Mucosa of descending colon (tissue), 3 donors: Measurements from ENCODE around the gene CCNYL1. TPM values are rescaled to one million over a fixed set of nuclear protein-coding genes. Genes with fewer than 3 reads are reported as not detected.

Source experiments
- ATAC-seq: fragments of 200-7000 bp; cut with Tn5 transposase; one replicate; pipeline ENCODE4 v1.9.1; 2020; ENCODE audit warnings: mild to moderate bottlenecking, moderate library complexity
- DNase-seq, 3 donors: peaks; one replicate each; pipeline ENCODE4 v3.0.0-alpha.2; 2020
- H3K36me3 ChIP-seq: fragments of 200-600 bp; one replicate; pipeline ENCODE4 v1.8.0; 2021; ENCODE audit warnings: low read depth, mild to moderate bottlenecking
- H3K4me1 ChIP-seq: fragments of 200-600 bp; one replicate; pipeline ENCODE4 v1.8.0; 2021; ENCODE audit warnings: low read depth, mild to moderate bottlenecking
- H3K4me3 ChIP-seq: fragments of 200-600 bp; one replicate; pipeline ENCODE4 v1.8.0; 2021; ENCODE audit warnings: mild to moderate bottlenecking
- H3K9me3 ChIP-seq: fragments of 200-600 bp; one replicate; pipeline ENCODE4 v1.8.0; 2021; ENCODE audit warnings: mild to moderate bottlenecking
- intact Hi-C, 2 donors: fragments of 100-400 bp; cut with DNase I in 1 of 2; cut with micrococcal nuclease in 1 of 2; formaldehyde crosslinking; loops; one replicate each; pipeline versions ENCODE4 v1.11.0 to v1.11.1; 2022; cut with DNase I, micrococcal nuclease
- total RNA-seq, 3 donors: library from RNA; stranded (reverse); fragmentation: NEBNext Ultra II Directional in 2 of 3; extraction: Animal tissue kit (Norgen Biotek cat#: 25700) in 2 of 3; gene quantifications; one replicate each; pipeline versions ENCODE4 v1.2.1 to v1.2.4, GENCODE V29; 2021 to 2023
- TF ChIP-seq, protein P1 (sequence below): fragments of 200-600 bp; IDR thresholded peaks from one replicate; pipeline ENCODE4 v1.8.0; 2022; ENCODE audit warnings: antibody characterized with exemption, mild to moderate bottlenecking
- donor health status: DM: no; HTN: no; CAD: no; lungs with moderate emphysema.
- donor health status: DM: no; HTN: no; CAD: no.
- donor health status: DM: no; HTN: yes; CAD: no.

CCNYL1 gene
- total RNA-seq, 3 donors from 2014 or later, result 27.8 to 53.9 (median 32.0) TPM

DNA sequence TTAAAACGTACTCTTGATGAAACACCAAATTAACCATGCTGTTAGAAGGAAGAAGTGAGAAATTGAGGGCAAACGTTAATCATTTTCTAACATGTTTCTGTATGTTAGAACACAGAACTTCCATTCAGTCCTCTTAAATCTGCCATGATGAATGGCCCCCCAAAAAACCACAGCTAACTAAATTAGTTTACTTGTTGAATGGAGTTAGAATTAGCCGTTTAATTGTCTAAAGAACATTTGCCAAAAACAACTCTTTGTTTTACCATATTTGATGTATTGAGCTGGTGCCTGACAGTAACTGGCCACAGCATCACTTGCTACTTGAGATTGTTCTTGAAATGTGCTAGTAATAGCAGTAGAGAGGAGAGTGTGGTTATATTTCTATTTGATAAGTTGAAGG lies 12.7 kb downstream of the CCNYL1 start:
- Histone ChIP-seq H3K4me3 (no peak overlapping the region), H3K36me3 (no peaks in the 10 kb centered on the region), H3K4me1 (peaks cover 4% of the 10 kb centered on the region), H3K9me3 (no peaks in the 10 kb centered on the region)
- DNase-seq (no peak), ATAC-seq (no peak)
- TF ChIP-seq, protein P1, sequence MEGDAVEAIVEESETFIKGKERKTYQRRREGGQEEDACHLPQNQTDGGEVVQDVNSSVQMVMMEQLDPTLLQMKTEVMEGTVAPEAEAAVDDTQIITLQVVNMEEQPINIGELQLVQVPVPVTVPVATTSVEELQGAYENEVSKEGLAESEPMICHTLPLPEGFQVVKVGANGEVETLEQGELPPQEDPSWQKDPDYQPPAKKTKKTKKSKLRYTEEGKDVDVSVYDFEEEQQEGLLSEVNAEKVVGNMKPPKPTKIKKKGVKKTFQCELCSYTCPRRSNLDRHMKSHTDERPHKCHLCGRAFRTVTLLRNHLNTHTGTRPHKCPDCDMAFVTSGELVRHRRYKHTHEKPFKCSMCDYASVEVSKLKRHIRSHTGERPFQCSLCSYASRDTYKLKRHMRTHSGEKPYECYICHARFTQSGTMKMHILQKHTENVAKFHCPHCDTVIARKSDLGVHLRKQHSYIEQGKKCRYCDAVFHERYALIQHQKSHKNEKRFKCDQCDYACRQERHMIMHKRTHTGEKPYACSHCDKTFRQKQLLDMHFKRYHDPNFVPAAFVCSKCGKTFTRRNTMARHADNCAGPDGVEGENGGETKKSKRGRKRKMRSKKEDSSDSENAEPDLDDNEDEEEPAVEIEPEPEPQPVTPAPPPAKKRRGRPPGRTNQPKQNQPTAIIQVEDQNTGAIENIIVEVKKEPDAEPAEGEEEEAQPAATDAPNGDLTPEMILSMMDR, result no peak
- intact Hi-C loops, result no loop called here

DNA sequence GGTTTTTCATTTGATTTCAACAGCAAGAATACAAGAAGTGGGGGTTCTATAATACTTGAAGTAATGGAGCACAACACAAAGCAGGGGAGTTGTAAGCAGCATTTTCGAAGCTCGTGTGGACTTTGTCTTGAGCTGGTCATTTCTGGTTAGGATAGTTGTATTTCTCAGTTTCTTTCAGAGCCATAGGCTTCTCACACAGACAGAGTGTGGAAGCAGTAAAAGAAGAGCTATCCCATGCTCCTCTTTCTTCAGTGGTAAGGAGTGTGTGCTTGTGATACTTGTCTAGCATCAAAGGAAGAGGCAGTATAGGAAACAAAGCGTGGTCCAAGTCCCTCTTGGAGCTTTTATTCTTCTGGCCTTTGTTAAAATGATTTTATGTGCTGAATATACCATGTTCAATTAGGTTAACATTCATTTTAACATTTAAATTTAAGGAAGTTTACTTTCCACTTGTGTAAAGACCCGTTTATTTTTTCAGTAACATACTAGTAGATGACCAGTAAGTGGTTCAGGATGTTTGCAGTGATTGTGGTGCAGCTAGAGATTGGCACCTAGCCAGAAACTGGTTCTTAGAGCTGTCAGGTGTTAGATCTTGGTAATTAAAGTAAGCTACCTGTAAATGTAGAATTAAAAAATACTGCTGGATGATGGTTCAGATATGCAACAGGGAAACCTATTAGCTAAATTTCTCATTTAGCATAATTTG lies 14.6 kb downstream of the CCNYL1 start:
- DNase-seq (peak in 1 of 3 donors; percentile 32), ATAC-seq (peak; percentile 30)
- TF ChIP-seq, protein P1, result no peak
- Histone ChIP-seq H3K36me3 (no peaks in the 10 kb centered on the region), H3K4me1 (peaks cover 4% of the 10 kb centered on the region), H3K9me3 (no peaks in the 10 kb centered on the region), H3K4me3 (no peak overlapping the region)
- intact Hi-C loops, result no loop called here

DNA sequence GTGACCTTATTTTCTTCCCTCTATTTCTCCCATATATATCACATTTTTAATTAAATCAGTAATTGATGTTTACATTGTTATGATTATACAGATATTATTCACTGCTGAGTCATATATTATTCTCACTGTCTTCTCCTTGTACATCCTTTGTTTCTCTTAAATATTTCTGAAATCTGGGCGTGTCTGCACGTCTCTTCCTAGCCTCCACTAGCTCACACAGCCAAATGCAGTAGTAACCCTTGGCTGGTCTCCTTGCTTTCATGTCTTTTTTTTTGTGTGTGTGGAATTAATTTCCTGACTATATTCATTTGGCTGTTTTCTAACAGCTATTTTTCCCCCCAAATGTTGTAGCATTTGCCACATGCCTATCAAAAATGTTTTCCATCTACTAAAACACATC lies 15.8 kb downstream of the CCNYL1 start:
- TF ChIP-seq, protein P1, result no peak
- peaks cover 4% of the 10 kb centered on the region for H3K4me1 ChIP-seq
- no peaks in the 10 kb centered on the region for H3K36me3 ChIP-seq
- H3K9me3 ChIP-seq, result no peaks in the 10 kb centered on the region
- no peak overlapping the region for H3K4me3 ChIP-seq
- DNase-seq, result no peak
- ATAC-seq, result no peak
- intact Hi-C loops, result no loop called here

DNA sequence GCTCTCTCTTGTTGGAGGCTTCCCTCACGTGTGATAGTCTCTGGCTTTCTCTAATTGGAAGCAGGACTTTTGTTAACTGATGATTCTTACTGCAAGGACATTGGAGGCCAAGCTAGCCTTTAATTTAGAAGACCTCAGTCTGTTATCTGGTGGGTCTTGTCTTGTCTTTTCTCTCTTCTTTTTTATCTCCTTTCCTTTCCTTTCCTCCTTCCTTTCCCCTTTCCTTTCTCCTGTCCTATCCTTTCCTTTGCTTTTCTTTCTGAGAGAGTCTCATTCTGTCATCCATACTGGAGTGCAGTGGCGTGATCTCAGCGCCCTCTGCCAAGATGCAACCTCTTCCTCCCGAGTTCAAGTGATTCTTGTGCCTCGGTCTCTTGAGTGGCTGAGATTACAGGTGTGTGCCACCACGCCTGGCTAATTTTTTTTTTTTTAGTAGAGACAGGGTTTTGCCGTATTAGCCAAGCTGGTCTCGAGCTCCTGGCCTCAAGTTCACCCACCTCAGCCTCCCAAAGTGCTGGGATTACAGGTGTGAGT lies 18.1 kb downstream of the CCNYL1 start:
- TF ChIP-seq, protein P1, result no peak
- ATAC-seq (no peak), DNase-seq (no peak)
- Histone ChIP-seq H3K4me3 (no peak overlapping the region), H3K4me1 (no peaks in the 10 kb centered on the region), H3K36me3 (no peaks in the 10 kb centered on the region), H3K9me3 (no peaks in the 10 kb centered on the region)
- intact Hi-C loops, result no loop called here

DNA sequence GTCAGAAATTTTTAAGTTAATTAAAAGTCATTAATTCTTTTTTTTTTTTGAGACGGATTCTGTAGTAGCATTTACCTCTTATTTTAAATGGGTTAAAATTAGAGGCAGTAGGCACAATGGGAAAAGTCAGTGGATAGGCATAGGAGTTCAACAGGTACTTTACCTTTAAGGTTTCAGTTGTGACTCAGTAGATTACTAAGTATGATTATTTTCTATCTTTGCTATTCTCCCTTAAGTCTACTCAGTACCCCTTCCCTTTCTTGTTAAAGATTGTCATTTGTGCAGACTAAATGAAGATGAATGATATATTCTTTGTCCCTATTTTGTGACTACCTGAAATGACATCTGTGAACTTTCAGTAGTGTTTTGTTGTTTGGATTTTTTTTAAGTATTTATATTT lies 19.7 kb downstream of the CCNYL1 start:
- Histone ChIP-seq H3K36me3 (no peaks in the 10 kb centered on the region), H3K4me3 (no peak overlapping the region), H3K9me3 (no peaks in the 10 kb centered on the region), H3K4me1 (no peaks in the 10 kb centered on the region)
- ATAC-seq (no peak), DNase-seq (no peak)
- intact Hi-C loops, result no loop called here
- TF ChIP-seq, protein P1, result no peak
